Ishikawa (cell line): ENCODE results near the gene TIMP3.

Source experiments
- CEBPB ChIP-seq: IDR thresholded peaks from 2 replicates; pipeline ENCODE4 v1.6.1; 2012
- CREB1 ChIP-seq: IDR thresholded peaks from 2 replicates; pipeline ENCODE4 v1.6.1; 2012; ENCODE audit warnings: low read depth
- EGR1 ChIP-seq: IDR thresholded peaks from 2 replicates; pipeline ENCODE4 v1.6.1; 2012
- EP300 ChIP-seq: IDR thresholded peaks from 2 replicates; pipeline ENCODE4 v1.6.1; 2012; ENCODE audit warnings: borderline replicate concordance
- FOXM1 ChIP-seq: IDR thresholded peaks from 2 replicates; pipeline ENCODE4 v1.6.1; 2012; ENCODE audit warnings: low read depth, borderline replicate concordance
- MAX ChIP-seq: IDR thresholded peaks from 2 replicates; pipeline ENCODE4 v1.6.1; 2012
- NFIC ChIP-seq: IDR thresholded peaks from 2 replicates; pipeline ENCODE4 v1.6.1; 2012
- RAD21 ChIP-seq: IDR thresholded peaks from 2 replicates; pipeline ENCODE4 v1.6.1; 2012; ENCODE audit warnings: low read depth
- REST ChIP-seq: IDR thresholded peaks from 2 replicates; pipeline ENCODE4 v1.6.1; 2012; ENCODE audit warnings: low read depth, mild to moderate bottlenecking
- TAF1 ChIP-seq: IDR thresholded peaks from 2 replicates; pipeline ENCODE4 v1.6.1; 2012; ENCODE audit warnings: low read depth, mild to moderate bottlenecking
- TCF12 ChIP-seq: IDR thresholded peaks from 2 replicates; pipeline ENCODE4 v1.6.1; 2012; ENCODE audit warnings: low read depth
- TEAD4 ChIP-seq: IDR thresholded peaks from 2 replicates; pipeline ENCODE4 v1.6.1; 2012
- USF1 ChIP-seq: IDR thresholded peaks from 2 replicates; pipeline ENCODE4 v1.6.1; 2012
- YY1 ChIP-seq: IDR thresholded peaks from 2 replicates; pipeline ENCODE4 v1.6.1; 2012; ENCODE audit warnings: low read depth
- ZBTB7A ChIP-seq: IDR thresholded peaks from 2 replicates; pipeline ENCODE4 v1.6.1; 2012; ENCODE audit warnings: low read depth

TIMP3 gene

GRCh38 chr22:32803738-32804435, 2.4 kb downstream of the TIMP3 start:
- TF ChIP-seq TEAD4 (no peak), FOXM1 (no peak), TAF1 (no peak), YY1 (no peak), USF1 (no peak), EP300 (no peak), NFIC (no peak), RAD21 (no peak)

GRCh38 chr22:32804531-32805360, 3.2 kb downstream of the TIMP3 start:
- TF ChIP-seq ZBTB7A, result no peak
- TF ChIP-seq EGR1, result no peak
- no peak for TF ChIP-seq EP300
- TF ChIP-seq TAF1, result no peak
- no peak for TF ChIP-seq CEBPB
- TF ChIP-seq NFIC, result no peak
- TF ChIP-seq MAX, result no peak
- TF ChIP-seq RAD21, result no peak
- no peak for TF ChIP-seq FOXM1
- no peak for TF ChIP-seq TEAD4
- TF ChIP-seq YY1, result no peak
- no peak for TF ChIP-seq USF1
- no peak for TF ChIP-seq TCF12
- no peak for TF ChIP-seq REST
- no peak for TF ChIP-seq CREB1

GRCh38 chr22:32805361-32805881, 3.9 kb downstream of the TIMP3 start:
- no peak for TF ChIP-seq TCF12
- no peak for TF ChIP-seq USF1
- no peak for TF ChIP-seq TEAD4
- no peak for TF ChIP-seq TAF1
- TF ChIP-seq EP300, result no peak
- TF ChIP-seq NFIC, result no peak
- no peak for TF ChIP-seq REST
- TF ChIP-seq RAD21, result no peak
- no peak for TF ChIP-seq YY1
- no peak for TF ChIP-seq EGR1
- no peak for TF ChIP-seq FOXM1
- no peak for TF ChIP-seq MAX
- TF ChIP-seq CEBPB, result no peak

- no peak for TF ChIP-seq YY1
- TF ChIP-seq TEAD4, result no peak
- no peak for TF ChIP-seq TCF12
Measured at GRCh38 chr22:32806296-32806695, 4.8 kb downstream of the TIMP3 start.

- TF ChIP-seq RAD21 (no peak), YY1 (no peak), ZBTB7A (no peak), TEAD4 (no peak), TAF1 (no peak)
Measured at GRCh38 chr22:32808038-32808445, 6.5 kb downstream of the TIMP3 start.
